Measurements from ENCODE around the gene WDR20.
"Not testable (repeated sequence)": the region's sequence is repeated elsewhere in the genome, so short reads cannot be mapped to it uniquely, and the experiment has no call there.

The WDR20 gene

DNA sequence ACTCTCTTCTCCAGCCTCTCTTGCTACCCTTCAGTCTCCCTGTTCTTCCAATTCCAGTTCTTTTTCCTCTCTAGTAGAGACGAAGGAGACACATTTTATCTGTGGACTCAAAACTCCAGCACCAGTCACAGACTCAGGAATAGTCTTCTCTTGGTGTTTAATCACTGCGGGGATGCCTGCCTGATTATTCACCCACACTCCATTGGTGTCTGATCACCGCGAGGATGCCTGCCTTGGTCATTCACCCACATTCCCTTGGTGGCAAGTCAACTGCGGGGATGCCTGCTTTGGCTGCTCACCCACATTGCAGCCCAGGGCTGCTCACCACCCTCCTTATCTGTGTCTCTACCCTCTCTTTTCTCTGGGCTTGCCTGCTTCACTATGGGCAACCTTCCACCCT, 100.8 kb downstream of the WDR20 start:
- DNase-seq, result not testable (repeated sequence)

DNA sequence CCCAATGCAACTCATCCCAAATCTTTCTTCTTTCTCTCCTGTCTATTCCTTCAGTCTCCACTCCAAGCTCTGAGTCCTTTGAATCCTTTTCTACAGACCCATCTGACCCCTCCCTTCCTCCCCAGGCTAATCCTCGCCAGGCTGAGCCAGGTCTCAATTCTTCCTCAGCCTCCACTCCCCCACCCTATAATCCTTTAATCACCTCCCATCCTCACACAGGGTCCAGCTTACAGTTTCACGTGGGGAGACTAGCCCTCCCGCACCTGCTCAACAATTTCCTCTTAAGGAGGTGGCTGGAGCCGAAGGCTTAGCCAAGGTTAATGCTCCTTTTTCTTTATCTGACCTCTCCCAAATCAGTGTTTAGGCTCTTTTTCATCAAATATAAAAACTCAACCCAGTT, 101.5 kb downstream of the WDR20 start:
- DNase-seq, result no peak

DNA sequence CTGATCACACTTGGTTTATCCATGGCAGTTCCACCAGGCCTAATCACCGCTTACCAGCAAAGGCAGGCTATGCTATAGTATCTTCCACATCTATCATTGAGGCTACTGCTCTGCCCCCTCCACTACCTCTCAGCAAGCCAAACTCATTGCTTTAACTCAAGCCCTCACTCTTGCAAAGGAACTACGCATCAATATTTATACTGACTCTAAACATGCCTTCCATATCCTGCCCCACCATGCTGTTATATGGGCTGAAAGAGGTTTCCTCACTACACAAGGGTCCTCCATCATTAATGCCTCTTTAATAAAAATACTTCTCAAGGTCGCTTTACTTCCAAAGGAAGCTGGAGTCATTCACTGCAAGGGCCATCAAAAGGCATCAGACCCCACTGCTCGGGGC, 104.1 kb downstream of the WDR20 start:
- DNase-seq, result not testable (repeated sequence)

DNA sequence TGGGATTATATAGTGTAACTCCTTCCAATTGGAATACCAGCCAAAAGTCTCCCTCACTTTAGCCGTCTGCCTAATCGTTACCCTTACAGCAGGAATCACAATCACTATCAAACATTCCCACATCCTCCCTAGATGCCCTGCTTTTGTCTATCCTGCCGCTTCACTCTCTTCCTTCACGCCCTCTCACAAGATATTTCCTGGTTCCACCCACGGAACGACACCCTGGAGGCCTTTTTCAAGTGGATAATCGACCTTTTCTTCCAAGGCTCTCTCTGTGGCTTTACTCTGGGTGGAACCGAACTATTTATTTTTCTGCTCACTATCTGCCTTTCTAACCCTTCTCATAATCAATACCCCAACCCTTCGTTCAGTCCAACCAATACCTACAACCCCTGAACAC, 106.4 kb downstream of the WDR20 start:
- no peak for DNase-seq

DNA sequence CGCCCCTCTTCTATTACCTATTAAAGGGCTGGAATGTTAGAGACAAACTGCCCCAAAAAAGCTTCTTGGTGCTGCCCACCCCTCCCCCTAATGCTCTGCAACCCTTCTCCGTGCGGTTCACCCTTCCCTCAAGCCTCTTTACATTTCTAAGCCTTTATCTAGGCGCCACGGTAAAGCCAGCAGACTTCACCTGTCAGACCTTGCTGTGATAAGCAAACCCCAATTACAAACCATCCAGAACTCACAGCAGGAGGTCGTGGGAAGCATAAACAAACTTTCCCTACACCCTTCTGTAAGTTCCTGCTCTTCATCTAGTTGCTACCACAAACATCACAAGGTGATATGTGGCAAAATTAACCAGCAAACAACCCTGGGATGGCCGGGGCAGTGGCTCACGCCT, 108.4 kb downstream of the WDR20 start:
- no peak for DNase-seq

DNA sequence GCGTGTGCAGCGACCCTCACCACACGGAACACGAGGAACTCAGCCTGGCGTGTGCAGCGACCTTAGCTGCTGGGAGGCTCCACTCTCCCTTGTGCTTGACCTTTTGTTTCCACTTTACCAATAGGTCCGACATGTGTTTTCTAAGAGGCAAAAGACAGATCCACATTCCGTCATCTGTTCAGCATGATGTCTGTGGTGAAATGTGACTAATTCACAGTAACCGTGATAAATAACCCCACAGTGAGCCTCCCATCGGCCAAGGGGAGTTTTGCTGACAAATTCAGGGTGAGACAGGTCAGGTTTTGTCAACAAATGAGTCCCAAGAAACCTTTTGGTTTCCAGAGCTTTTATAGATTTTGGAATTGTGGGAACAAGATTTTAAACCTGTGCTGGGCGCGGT, 109.3 kb downstream of the WDR20 start:
- DNase-seq, result no peak

DNA sequence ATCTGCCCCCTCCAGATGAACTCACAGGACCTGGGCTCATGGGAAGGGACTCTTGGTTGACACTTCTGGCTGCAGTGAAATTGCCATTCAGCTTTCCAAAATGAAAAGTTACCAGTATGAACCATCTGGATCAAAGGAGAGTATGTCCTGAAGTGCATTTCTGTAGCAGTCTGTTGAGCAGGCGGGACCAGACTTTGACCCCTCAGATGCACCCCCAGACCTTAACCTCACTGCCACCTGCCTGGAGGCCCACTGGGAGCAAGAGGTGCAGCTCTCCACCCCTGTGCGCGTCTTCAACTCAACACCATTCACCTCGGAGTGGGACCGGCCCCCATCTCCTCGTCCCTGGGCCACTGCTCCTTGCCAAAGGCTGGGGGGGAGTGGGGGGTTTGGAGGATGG, 110.3 kb downstream of the WDR20 start:
- no peak for DNase-seq

DNA sequence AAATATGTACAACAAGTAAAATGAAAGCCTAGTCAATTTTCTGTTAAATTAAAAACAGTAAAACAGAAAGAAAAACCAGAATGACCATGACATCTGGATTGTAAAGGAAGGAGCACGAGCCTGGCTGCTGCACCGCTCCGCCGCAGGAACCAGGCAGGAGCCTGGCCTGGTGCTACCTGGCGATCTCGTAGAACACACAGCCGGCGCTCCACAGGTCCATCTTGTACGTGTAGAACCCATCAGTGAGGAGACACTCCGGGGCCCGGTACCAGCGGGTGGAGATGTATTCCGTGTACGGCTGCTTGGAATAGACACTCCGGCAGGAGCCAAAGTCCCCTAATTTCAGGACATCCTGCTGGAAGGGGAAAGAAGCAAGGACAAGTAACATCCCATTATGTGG, 110.9 kb downstream of the WDR20 start:
- DNase-seq, result no peak

DNA sequence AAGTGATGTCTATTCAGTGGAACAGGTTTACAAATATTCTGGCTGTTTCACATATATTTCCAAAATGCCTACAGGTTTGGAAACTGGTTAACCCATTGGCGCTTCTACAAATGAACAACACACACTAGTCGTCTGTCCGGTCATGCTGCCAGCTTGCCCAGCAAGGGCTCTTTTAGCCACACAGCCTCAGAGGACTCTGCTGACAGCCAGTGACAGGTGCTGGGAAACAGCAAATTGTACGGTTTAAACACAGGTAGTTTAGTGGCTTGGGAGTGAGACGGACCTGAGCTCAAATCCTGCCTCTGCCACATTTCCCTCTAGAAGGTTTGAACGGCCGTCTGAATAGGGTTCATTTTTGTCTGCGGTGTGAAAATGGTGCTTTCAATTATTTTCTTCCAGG, 111.5 kb downstream of the WDR20 start:
- DNase-seq, result no peak

DNA sequence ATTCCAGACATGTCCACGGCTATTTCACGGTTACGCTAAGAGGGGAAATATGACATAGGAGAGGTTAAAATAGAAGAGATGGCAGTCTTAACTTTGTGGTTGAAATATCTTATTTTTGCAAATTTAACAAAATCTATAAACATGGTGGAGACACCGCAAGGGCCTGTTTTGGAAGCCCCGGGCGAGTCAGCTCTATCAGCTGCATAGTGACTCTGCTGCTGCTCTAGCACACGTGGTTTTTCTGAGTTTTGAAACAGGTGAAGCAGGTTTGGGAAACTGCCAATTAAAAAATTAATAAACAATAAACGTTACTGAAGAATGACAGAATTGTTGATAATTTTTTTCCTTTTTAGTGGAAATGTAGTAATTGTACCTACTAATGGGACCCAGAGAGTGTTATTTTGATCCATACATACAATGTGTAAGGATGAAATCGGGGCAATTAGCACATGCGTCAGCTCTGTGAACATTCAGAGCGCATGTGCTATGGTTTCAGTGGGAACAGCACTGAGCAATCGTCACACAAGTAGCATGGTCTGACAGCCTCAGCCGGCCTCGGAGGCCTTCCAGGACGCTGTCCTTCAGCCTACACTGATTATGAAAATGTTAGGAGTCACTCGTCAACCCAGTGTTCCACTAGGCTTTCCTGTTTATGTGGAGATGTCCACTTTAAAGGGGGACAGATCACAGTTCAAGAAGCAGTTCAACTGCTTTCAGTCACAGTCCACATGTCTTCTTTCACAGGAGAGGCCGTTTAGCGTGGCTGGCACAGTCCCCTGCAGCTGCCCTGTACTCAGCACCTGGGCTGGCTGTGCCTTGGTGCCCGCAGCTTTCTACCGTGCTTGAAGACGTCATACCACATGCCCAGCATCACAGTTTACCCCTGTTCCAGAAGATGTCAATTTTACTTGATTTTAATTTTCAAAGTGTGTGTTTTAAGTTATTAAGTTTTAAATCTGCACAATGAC, 113.4 kb downstream of the WDR20 start:
- no peak for DNase-seq

DNA sequence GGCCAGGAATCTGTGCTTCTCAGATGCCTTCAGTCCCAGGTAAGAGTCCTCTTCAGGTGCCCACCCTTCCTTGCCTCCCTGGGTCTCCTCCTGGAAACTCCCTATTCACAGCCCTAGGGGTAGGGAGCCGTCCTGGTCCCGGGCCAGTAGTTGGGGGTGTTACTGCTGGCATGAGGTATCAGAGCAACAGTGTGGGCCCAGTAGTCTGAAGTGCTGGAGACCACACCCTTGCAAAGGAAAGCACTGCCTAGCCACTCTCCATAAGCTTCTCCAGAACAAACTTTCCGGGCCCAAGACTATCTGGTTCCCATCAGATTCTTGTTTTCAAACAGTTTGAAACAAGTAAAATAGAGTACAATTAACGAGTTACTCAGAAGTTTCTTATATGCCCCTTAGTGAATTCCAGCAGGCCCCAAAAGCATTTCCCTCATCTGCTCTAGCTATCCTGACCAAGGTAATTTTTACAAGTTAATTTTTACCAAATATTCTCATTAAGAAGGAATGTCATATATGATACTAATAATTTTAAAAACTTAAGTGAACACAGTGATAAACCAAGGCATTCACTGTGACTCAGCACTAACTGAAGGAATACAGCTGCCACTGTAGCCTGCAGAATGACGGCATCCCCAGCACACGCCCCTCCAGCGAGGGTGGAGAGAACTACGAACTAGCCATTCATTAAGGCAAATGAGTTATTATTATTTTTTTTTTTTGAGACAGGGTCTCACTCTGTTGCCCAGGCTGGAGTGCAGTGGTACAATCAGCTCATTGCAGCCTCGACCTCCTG, 115.9 kb downstream of the WDR20 start:
- no peak for DNase-seq

DNA sequence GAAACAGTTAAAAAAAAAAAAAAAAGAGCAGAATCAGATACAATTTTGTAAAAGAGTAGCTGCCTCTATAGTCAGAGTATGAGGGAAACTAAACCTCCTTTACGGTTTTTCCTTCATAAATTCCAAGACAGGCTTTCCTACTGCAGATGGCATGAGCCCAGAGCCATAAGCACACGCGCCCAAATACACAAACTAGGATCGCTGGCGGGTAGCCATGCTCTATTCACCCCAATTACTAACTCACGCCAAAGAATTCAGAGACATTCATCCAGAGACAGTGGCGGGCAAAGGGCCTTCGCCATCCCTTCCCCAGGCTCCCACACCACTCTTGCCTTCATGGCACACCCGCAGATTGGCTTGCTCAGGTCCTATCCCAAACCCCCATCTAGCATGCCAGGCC, 117.0 kb downstream of the WDR20 start:
- DNase-seq, result no peak

DNA sequence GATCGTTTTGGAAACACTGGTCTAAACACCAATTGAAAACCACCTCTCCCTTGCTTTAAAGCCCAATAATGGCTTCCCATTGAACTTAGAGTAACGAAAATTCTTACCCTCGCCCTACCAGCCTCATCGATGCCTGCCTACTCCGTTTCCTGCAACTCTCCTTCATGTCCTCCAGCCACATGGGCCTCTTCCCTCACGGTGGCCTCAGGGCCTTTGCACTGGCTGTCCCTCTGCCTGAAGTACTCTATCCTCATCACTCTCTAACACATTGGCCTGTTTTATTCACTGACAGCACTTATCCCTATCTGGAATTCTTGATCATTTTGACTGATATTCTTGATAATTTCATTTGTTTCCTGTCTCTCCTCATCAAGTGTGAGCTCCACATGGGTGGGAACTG, 118.4 kb downstream of the WDR20 start:
- no peak for DNase-seq

All from effector CD8-positive, alpha-beta T cell (primary cell).